Fibroblast of lung (primary cell): ENCODE data around the gene TIMM22. TPM values are rescaled to one million over a fixed set of nuclear protein-coding genes. Genes with fewer than 3 reads are reported as not detected.

ENCODE experiments used
- DNase-seq, 2 donors: peaks; one replicate each; pipeline versions ENCODE4 v3.0.0 to v3.0.0-alpha.2; 2010; ENCODE audit warnings: low read depth in 2 of 2
- H2AFZ ChIP-seq: 2 replicates; pipeline ENCODE4 v1.5.1; 2012; ENCODE audit warnings: low read length, control low read depth, inconsistent platforms
- H3K27ac ChIP-seq: 2 replicates; pipeline ENCODE4 v1.5.1; 2011; ENCODE audit warnings: low read length, control low read depth; ENCODE audit not compliant: insufficient read depth
- H3K27me3 ChIP-seq: 2 replicates; pipeline ENCODE4 v1.5.1; 2011; ENCODE audit warnings: mild to moderate bottlenecking, low read length; ENCODE audit not compliant: control insufficient read depth, insufficient read depth
- H3K36me3 ChIP-seq: 2 replicates; pipeline ENCODE4 v1.5.1; 2011; ENCODE audit warnings: low read length; ENCODE audit not compliant: control insufficient read depth, insufficient read depth
- H3K4me1 ChIP-seq: 2 replicates; pipeline ENCODE4 v1.5.1; 2011; ENCODE audit warnings: low read length; ENCODE audit not compliant: control insufficient read depth, insufficient read depth; ENCODE audit errors: extremely low read depth
- H3K4me2 ChIP-seq: 2 replicates; pipeline ENCODE4 v1.5.1; 2011; ENCODE audit warnings: low read length, control low read depth; ENCODE audit not compliant: insufficient read depth; ENCODE audit errors: extremely low read depth
- H3K4me3 ChIP-seq, 4 experiments: fragments of 200-600 bp in 1 of 4; sonication (generic) in 1 of 4; replicated peaks in 1 of 4; 2 replicates each; pipeline ENCODE4 v1.5.1; 2011 to 2016; ENCODE audit warnings: low read length in 4 of 4, low read depth in 3 of 4, mild to moderate bottlenecking in 3 of 4, control low read depth in 2 of 4, inconsistent platforms in 1 of 4, mixed read lengths in 1 of 4; ENCODE audit not compliant: insufficient read depth in 1 of 4; ENCODE audit errors: control extremely low read depth in 1 of 4
- H3K79me2 ChIP-seq: 2 replicates; pipeline ENCODE4 v1.5.1; 2012; ENCODE audit warnings: mild to moderate bottlenecking, low read length, inconsistent platforms; ENCODE audit not compliant: control insufficient read depth, insufficient read depth
- H3K9ac ChIP-seq: 2 replicates; pipeline ENCODE4 v1.5.1; 2011; ENCODE audit warnings: mild to moderate bottlenecking, low read length, control low read depth; ENCODE audit not compliant: insufficient read depth
- H3K9me3 ChIP-seq: 2 replicates; pipeline ENCODE4 v1.5.1; 2012; ENCODE audit warnings: low read depth, low read length; ENCODE audit not compliant: control insufficient read depth, insufficient read depth
- H4K20me1 ChIP-seq: 2 replicates; pipeline ENCODE4 v1.5.1; 2011; ENCODE audit warnings: low read length; ENCODE audit not compliant: control insufficient read depth, insufficient read depth; ENCODE audit errors: extremely low read depth
- CTCF ChIP-seq, 2 donors: IDR thresholded peaks in 1 of 2; conservative IDR thresholded peaks in 1 of 2; 1 replicate in 1 of 2; 2 replicates in 1 of 2; pipeline ENCODE4 v1.5.1; 2011 to 2012; ENCODE audit warnings: low read length in 2 of 2, control low read depth in 1 of 2, inconsistent platforms in 1 of 2, low read depth in 1 of 2, mild to moderate bottlenecking in 1 of 2
- EZH2 ChIP-seq: IDR thresholded peaks from 2 replicates; pipeline ENCODE4 v1.5.1; 2012; ENCODE audit warnings: low read length, control low read depth, mild to moderate bottlenecking; ENCODE audit errors: missing control alignments
- polyA plus RNA-seq, 2 donors: library from polyadenylated mRNA; depleted of rRNA in 1 of 2; stranded (reverse) in 1 of 2; unstranded in 1 of 2; fragments of >200 nt; gene quantifications; 2 replicates each; pipeline ENCODE4 v1.2.1, GENCODE V29; 2011 to 2012; ENCODE audit warnings: missing spikeins in 1 of 2
- total RNA-seq: library from RNA; depleted of rRNA; stranded (reverse); fragments of >200 nt; gene quantifications from 2 replicates; pipeline ENCODE4 v1.2.1, GENCODE V29; 2014

The TIMM22 gene
- total and polyA plus RNA-seq, 2 donors (not counting 1 experiment from before 2014, with no cell fraction given): 13.4 to 17.4 TPM

DNA sequence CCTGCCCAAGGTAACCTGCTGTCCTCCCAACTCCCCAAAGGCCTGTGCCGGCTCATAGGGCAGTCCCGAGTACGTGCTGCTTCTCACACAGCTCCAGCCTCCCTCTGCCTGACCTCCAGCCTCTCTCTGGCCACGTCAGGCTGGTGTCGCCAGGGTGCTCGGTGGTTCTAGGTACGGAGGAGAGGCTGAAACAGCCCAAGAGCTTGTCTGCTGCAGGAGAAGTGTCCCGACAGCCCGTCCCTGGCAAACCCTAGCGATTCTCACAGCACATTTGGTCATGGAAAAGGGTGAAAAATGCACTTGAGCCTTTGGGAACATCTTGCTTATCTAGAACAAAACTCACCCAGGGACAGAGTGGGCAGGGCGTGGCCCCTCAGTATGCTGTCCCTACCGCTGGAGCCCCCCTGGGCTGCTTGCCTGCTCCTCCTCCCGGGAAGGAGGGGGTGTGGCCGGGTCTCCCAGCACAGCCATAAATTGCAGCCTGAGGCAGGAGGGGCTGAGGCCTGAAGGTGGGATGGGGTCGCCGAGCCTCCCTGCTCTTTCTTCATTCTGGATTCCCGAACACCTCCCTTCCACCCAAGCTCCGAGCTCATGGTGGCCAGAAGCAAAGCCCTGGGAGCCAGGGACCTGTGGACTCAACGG is 40.4 kb downstream of the TIMM22 start:
- H3K9ac ChIP-seq: no peak overlapping the region
- no peak overlapping the region for H3K4me2 ChIP-seq
- no peak overlapping the region for H2AFZ ChIP-seq
- no peak for DNase-seq
- no peaks in the 10 kb centered on the region for H3K79me2 ChIP-seq
- TF ChIP-seq EZH2 (no peak), CTCF (conservative IDR thresholded peaks at IDR 0.05 in 1 of 2, IDR thresholded peaks at IDR 0.05 in 1 of 2; ENCODE audit: low read depth in 1 of 2, low read length in 2 of 2) (no peak)
- no peaks in the 10 kb centered on the region for H3K4me1 ChIP-seq
- no peaks in the 10 kb centered on the region for H4K20me1 ChIP-seq
- H3K27ac ChIP-seq: no peak overlapping the region
- H3K9me3 ChIP-seq: no peaks in the 10 kb centered on the region
- no peak overlapping the region for H3K4me3 ChIP-seq
- H3K27me3 ChIP-seq: no peaks in the 10 kb centered on the region
- H3K36me3 ChIP-seq: peaks cover 7% of the 10 kb centered on the region

DNA sequence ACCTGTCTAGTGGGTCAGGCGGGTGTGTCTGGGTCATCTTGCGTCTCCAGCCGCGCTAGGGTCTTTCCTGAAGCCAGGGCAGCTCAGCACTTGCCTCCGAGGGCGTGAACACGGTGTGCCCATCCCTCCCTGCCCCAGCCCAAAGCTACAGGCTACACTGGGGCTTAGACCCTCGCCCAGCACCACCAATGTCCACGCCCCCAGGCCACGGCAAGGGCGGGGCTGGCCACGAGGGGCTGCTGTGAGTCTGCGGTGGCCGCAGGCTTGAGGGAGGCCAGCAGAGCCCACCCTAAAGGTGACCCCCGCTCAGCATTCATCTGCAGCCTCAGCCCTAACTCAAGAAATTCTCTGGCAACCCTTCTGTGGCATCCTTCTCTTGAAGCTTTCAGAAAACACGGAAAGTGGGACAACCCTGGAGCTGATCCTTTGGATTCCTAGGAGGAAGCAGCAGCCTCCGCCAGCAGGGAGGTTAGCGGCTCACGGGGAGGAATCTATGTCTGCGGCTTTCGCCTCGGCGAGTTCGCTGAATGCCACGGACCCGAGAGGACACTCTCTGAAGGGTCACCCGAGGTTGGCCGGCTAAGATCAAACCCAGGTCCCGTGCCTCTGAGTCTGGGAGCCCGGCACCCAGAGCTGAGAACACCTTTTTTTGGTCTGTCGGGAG is 41.7 kb downstream of the TIMM22 start:
- Histone ChIP-seq H2AFZ (no peak overlapping the region), H3K36me3 (peaks cover 9% of the 10 kb centered on the region), H3K9ac (no peak overlapping the region), H3K79me2 (no peaks in the 10 kb centered on the region), H3K4me3 (no peak overlapping the region), H3K4me1 (peaks cover 2% of the 10 kb centered on the region), H4K20me1 (no peaks in the 10 kb centered on the region), H3K9me3 (no peaks in the 10 kb centered on the region), H3K4me2 (no peak overlapping the region), H3K27ac (no peak overlapping the region), H3K27me3 (no peaks in the 10 kb centered on the region)
- no peak for TF ChIP-seq EZH2
- no peak for TF ChIP-seq CTCF (conservative IDR thresholded peaks at IDR 0.05 in 1 of 2, IDR thresholded peaks at IDR 0.05 in 1 of 2; ENCODE audit: low read depth in 1 of 2, low read length in 2 of 2)
- DNase-seq: no peak

DNA sequence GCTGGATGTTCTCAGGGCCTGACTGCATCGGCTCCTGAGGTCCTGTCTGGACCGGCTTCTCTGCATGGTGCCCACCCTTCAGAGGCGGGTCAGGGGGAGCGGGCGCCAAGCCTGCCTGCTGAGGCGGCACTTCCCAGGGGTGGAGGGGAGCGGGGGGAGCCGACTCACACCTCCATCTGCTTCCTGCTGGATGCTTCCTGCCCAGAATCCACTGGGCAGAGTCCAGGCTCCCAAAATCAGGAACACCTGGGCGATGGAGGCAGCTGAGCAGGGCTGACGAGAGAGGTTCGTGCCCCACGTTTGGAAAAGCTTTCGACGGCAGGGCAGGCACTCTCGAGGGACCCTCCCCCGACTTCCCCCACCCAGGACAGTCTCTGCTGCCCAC is 42.2 kb downstream of the TIMM22 start:
- no peak for DNase-seq
- peaks cover 9% of the 10 kb centered on the region for H3K36me3 ChIP-seq
- H3K4me3 ChIP-seq: no peak overlapping the region
- no peak overlapping the region for H2AFZ ChIP-seq
- no peaks in the 10 kb centered on the region for H3K9me3 ChIP-seq
- TF ChIP-seq EZH2 (no peak), CTCF (conservative IDR thresholded peaks at IDR 0.05 in 1 of 2, IDR thresholded peaks at IDR 0.05 in 1 of 2; ENCODE audit: low read depth in 1 of 2, low read length in 2 of 2) (no peak)
- H3K9ac ChIP-seq: no peak overlapping the region
- no peaks in the 10 kb centered on the region for H3K27me3 ChIP-seq
- H3K79me2 ChIP-seq: no peaks in the 10 kb centered on the region
- peaks cover 2% of the 10 kb centered on the region for H3K4me1 ChIP-seq
- no peak overlapping the region for H3K4me2 ChIP-seq
- no peak overlapping the region for H3K27ac ChIP-seq
- H4K20me1 ChIP-seq: no peaks in the 10 kb centered on the region
